ENCODE data around the gene CCDC33. TPM values are rescaled to one million over a fixed set of nuclear protein-coding genes. Genes with fewer than 3 reads are reported as not detected.

Gene CCDC33
- total and polyA plus RNA-seq, 8 donors = 0.58 to 9.4 (median 0.73) TPM; not detected in 5

GRCh38 chr15:74278207-74278606 lies 42.1 kb downstream of the CCDC33 start:
- TF ChIP-seq EP300 (IDR thresholded peaks at IDR 0.05) = no peak
- no peak overlapping the region for H3K27ac ChIP-seq
- no peaks in the 10 kb centered on the region for H3K36me3 ChIP-seq
- H3K9me3 ChIP-seq = no peaks in the 10 kb centered on the region
- peaks cover 0 to 68% (median 0%) of the 10 kb centered on the region in 3 donors for H3K27me3 ChIP-seq
- intact Hi-C loops (cut with DNase I; ENCODE audit: low total_unique reads) = no loop called here
- no peak overlapping the region for H3K4me3 ChIP-seq
- no peak for DNase-seq
- 53 to 75% (median 58%) methylated on average over 1 to 8 of the region's 8 CpGs for WGBS, 5 donors
- H3K4me1 ChIP-seq = no peaks in the 10 kb centered on the region

- Histone ChIP-seq H3K27ac (no peak overlapping the region), H3K9me3 (no peaks in the 10 kb centered on the region), H3K4me1 (no peaks in the 10 kb centered on the region), H3K36me3 (no peaks in the 10 kb centered on the region), H3K4me3 (no peak overlapping the region), H3K27me3 (peaks cover 0 to 61% (median 0%) of the 10 kb centered on the region in 3 donors)
- intact Hi-C loops (cut with DNase I; ENCODE audit: low total_unique reads) = no loop called here
- DNase-seq = no peak
- WGBS, 5 donors = 44 to 64% (median 61%) methylated on average over 6 to 8 of the region's 8 CpGs
- TF ChIP-seq EP300 (IDR thresholded peaks at IDR 0.05) (no peak), CTCF (IDR thresholded peaks at IDR 0.05) (no peak), POLR2A (IDR thresholded peaks at IDR 0.05) (no peak), POLR2AphosphoS5 (IDR thresholded peaks at IDR 0.05) (no peak)
These were observed 45.3 kb downstream of the CCDC33 start for GRCh38 chr15:74281147-74282133.

- intact Hi-C loops (cut with DNase I; ENCODE audit: low total_unique reads) = no loop called here
- Histone ChIP-seq H3K9me3 (no peaks in the 10 kb centered on the region), H3K27me3 (peaks cover 0 to 50% (median 0%) of the 10 kb centered on the region in 3 donors), H3K4me1 (no peaks in the 10 kb centered on the region), H3K27ac (no peak overlapping the region), H3K4me3 (no peak overlapping the region), H3K36me3 (no peaks in the 10 kb centered on the region)
- TF ChIP-seq CTCF (IDR thresholded peaks at IDR 0.05) = no peak
- no peak for TF ChIP-seq POLR2AphosphoS5 (IDR thresholded peaks at IDR 0.05)
- no peak for TF ChIP-seq POLR2A (IDR thresholded peaks at IDR 0.05)
- TF ChIP-seq EP300 (IDR thresholded peaks at IDR 0.05) = no peak
- WGBS, 5 donors = 34 to 62% (median 61%) methylated on average over 6 to 7 of the region's 7 CpGs
- no peak for DNase-seq
These were observed 47.2 kb downstream of the CCDC33 start for GRCh38 chr15:74283368-74283767.

- Histone ChIP-seq H3K4me1 (peaks cover 0 to 5% (median 2%) of the 10 kb centered on the region in 4 donors), H3K4me3 (no peak overlapping the region)
- no peak for DNase-seq
These were observed 53.5 kb downstream of the CCDC33 start for GRCh38 chr15:74289671-74290070.

More at GRCh38 chr15:74289671-74290070, 53.5 kb downstream of the CCDC33 start:
- no peak overlapping the region for H3K27ac ChIP-seq
- H3K36me3 ChIP-seq = no peaks in the 10 kb centered on the region
- TF ChIP-seq EP300 (IDR thresholded peaks at IDR 0.05) = no peak
- no peak for TF ChIP-seq POLR2A (IDR thresholded peaks at IDR 0.05)
- no peak for TF ChIP-seq POLR2AphosphoS5 (IDR thresholded peaks at IDR 0.05)
- TF ChIP-seq CTCF (IDR thresholded peaks at IDR 0.05) = no peak
- intact Hi-C loops (cut with DNase I; ENCODE audit: low total_unique reads) = no loop called here
- H3K9me3 ChIP-seq = no peaks in the 10 kb centered on the region
- H3K27me3 ChIP-seq = peaks cover 0 to 51% (median 0%) of the 10 kb centered on the region in 3 donors
